ENCODE data around the gene ERFE.

ERFE gene

DNA sequence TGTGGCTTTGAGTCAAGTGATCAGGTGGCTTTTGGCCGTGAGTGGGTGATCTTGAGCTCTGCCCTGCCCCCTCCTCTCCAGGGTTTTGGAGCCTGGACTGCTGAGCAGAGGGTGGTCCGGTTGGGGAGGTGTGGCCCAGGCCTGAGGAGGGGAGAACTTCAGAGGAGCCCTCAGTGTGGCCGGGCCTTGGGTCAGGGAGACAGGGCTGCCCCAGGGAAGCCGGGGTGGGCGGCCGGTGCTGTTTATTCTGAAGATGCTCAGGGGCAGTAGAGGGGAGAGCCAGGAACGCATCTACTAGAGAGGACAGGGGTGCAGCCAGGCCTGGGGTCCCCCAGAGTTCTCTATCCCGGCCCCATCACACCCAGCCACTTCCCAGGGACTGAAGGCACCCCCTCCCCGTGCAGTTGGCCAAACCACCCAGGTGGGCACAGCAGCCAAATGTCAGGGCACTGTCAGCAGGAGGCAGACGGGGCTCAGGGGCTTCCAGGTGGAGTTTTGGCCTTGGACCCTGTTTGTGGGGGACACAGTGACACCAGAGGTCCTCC is 963 bp downstream of the ERFE start:
- Histone ChIP-seq H3K4me1 (ENCODE audit: low read length) (peaks cover 16% of the 10 kb centered on the region), H3K4me3 (ENCODE audit: low read length) (peak overlapping the region; percentile 92), H3K27me3 (ENCODE audit: low read depth, low read length) (no peaks in the 10 kb centered on the region), H2AFZ (ENCODE audit: low read depth, low read length) (no peak overlapping the region), H3K79me2 (ENCODE audit: low read length) (no peaks in the 10 kb centered on the region), H3K9me3 (ENCODE audit: insufficient read depth, low read length) (no peaks in the 10 kb centered on the region), H3K4me2 (ENCODE audit: low read length) (peak overlapping the region; percentile 96), H4K20me1 (ENCODE audit: insufficient read depth, low read length) (no peaks in the 10 kb centered on the region), H3K36me3 (replicated peaks; ENCODE audit: low read depth, low read length) (no peaks in the 10 kb centered on the region), H3K9ac (ENCODE audit: low read length) (peak overlapping the region; percentile 72), H3K27ac (ENCODE audit: low read length) (no peak overlapping the region)
- TF ChIP-seq, protein P1, sequence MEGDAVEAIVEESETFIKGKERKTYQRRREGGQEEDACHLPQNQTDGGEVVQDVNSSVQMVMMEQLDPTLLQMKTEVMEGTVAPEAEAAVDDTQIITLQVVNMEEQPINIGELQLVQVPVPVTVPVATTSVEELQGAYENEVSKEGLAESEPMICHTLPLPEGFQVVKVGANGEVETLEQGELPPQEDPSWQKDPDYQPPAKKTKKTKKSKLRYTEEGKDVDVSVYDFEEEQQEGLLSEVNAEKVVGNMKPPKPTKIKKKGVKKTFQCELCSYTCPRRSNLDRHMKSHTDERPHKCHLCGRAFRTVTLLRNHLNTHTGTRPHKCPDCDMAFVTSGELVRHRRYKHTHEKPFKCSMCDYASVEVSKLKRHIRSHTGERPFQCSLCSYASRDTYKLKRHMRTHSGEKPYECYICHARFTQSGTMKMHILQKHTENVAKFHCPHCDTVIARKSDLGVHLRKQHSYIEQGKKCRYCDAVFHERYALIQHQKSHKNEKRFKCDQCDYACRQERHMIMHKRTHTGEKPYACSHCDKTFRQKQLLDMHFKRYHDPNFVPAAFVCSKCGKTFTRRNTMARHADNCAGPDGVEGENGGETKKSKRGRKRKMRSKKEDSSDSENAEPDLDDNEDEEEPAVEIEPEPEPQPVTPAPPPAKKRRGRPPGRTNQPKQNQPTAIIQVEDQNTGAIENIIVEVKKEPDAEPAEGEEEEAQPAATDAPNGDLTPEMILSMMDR (IDR thresholded peaks at IDR 0.05; ENCODE audit: low read depth, low read length) = no peak
- TF ChIP-seq EZH2phosphoT487 (IDR thresholded peaks at IDR 0.05; ENCODE audit: low read depth) = no peak

DNA sequence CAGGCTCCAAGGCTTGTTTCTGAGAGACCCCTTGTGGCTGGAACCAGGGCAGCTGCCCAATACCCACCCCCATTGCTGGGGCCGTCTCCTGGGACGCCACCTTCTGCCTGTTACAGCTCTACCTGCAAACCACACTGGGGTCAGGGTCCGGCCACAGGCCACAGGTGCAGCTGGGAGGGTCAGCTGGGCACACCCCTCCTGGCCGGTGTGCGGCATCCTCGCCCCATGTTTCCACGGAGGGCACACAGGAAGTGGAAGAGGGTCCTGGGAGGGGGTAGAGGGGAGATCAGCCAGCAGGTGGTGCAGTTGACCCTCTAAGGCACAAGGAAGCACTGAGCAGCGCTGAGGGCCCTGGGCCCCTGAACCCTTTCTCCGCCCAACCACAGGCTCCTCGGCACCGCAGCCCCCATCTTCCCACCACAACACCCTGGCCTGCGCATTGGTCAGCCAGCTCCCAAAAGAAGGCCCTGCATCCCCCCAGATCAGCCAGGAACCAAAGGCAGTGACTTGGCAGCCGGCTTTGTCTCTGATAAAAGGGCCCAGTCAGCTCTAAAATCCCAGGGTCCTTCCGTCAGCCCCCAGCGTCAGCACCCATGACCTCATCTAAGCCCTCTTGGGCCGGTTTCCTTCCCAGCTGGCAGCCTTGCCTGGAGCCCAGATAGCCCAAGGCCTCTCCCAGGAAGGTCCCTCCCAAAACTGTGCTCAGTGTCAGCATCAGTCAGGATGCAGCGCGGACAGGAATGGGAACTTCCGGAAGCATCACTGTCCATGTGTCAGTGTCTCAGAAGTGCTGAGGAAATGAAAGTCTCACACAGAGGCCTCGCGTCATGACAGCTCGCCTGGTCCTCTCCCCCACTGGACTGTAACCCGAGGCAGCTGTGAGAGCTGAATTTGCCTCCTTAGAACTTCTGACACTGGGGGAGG is 1.7 kb downstream of the ERFE start:
- peak overlapping the region; percentile 96 for H3K4me2 ChIP-seq (ENCODE audit: low read length)
- no peaks in the 10 kb centered on the region for H3K9me3 ChIP-seq (ENCODE audit: insufficient read depth, low read length)
- no peaks in the 10 kb centered on the region for H4K20me1 ChIP-seq (ENCODE audit: insufficient read depth, low read length)
- H3K27ac ChIP-seq (ENCODE audit: low read length) = no peak overlapping the region
- H2AFZ ChIP-seq (ENCODE audit: low read depth, low read length) = peak overlapping the region; percentile 42; the same call in 1 of the 2 replicates
- H3K27me3 ChIP-seq (ENCODE audit: low read depth, low read length) = no peaks in the 10 kb centered on the region
- H3K4me3 ChIP-seq (ENCODE audit: low read length) = peak overlapping the region; percentile 92
- no peaks in the 10 kb centered on the region for H3K79me2 ChIP-seq (ENCODE audit: low read length)
- H3K36me3 ChIP-seq (replicated peaks; ENCODE audit: low read depth, low read length) = no peaks in the 10 kb centered on the region
- TF ChIP-seq, protein P1 (IDR thresholded peaks at IDR 0.05; ENCODE audit: low read depth, low read length) = peak; percentile 66
- TF ChIP-seq EZH2phosphoT487 (IDR thresholded peaks at IDR 0.05; ENCODE audit: low read depth) = no peak
- H3K4me1 ChIP-seq (ENCODE audit: low read length) = peaks cover 16% of the 10 kb centered on the region
- H3K9ac ChIP-seq (ENCODE audit: low read length) = peak overlapping the region; percentile 72

DNA sequence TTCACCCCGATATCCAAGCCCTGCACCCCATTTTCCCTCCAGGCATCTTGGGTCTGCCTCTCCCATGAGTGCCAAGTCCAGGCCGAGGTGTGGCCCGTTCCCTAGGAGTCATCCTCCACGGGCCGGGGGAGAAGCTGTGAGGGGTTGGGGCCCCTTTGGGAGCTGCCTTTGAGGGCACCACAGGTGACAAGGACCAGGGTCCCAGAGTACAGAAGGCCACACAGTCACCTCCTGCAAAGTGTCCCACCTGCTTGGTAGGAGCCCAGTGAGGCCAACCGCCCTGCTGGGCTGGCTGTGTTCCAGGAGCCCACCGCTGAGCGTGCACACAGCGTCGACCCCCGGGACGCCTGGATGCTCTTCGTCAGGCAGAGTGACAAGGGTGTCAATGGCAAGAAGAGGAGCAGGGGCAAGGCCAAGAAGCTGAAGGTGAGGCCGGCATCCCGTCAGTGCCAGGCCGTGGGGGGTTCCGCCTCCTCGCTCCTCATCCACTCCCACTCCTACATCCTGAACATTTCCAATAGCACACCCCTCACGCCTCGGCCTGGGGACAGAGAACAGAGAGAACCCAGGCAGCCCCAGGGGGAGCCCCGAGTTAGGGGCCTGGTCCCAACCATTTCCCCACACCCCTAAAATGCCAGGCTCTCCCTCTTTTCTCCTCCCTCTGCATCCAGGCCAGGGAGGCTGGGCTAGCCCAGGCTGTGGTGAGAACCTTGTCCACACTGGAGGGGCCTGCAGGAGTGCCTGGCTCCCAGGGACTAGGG is 2.7 kb downstream of the ERFE start:
- peaks cover 16% of the 10 kb centered on the region for H3K4me1 ChIP-seq (ENCODE audit: low read length)
- H3K9ac ChIP-seq (ENCODE audit: low read length) = peak overlapping the region; percentile 42; the same call in 1 of the 2 replicates
- no peak overlapping the region for H3K4me3 ChIP-seq (ENCODE audit: low read length)
- no peaks in the 10 kb centered on the region for H4K20me1 ChIP-seq (ENCODE audit: insufficient read depth, low read length)
- no peaks in the 10 kb centered on the region for H3K79me2 ChIP-seq (ENCODE audit: low read length)
- H3K4me2 ChIP-seq (ENCODE audit: low read length) = no peak overlapping the region
- no peaks in the 10 kb centered on the region for H3K27me3 ChIP-seq (ENCODE audit: low read depth, low read length)
- no peaks in the 10 kb centered on the region for H3K36me3 ChIP-seq (replicated peaks; ENCODE audit: low read depth, low read length)
- no peak overlapping the region for H3K27ac ChIP-seq (ENCODE audit: low read length)
- no peak overlapping the region for H2AFZ ChIP-seq (ENCODE audit: low read depth, low read length)
- TF ChIP-seq EZH2phosphoT487 (IDR thresholded peaks at IDR 0.05; ENCODE audit: low read depth) = no peak
- no peaks in the 10 kb centered on the region for H3K9me3 ChIP-seq (ENCODE audit: insufficient read depth, low read length)

DNA sequence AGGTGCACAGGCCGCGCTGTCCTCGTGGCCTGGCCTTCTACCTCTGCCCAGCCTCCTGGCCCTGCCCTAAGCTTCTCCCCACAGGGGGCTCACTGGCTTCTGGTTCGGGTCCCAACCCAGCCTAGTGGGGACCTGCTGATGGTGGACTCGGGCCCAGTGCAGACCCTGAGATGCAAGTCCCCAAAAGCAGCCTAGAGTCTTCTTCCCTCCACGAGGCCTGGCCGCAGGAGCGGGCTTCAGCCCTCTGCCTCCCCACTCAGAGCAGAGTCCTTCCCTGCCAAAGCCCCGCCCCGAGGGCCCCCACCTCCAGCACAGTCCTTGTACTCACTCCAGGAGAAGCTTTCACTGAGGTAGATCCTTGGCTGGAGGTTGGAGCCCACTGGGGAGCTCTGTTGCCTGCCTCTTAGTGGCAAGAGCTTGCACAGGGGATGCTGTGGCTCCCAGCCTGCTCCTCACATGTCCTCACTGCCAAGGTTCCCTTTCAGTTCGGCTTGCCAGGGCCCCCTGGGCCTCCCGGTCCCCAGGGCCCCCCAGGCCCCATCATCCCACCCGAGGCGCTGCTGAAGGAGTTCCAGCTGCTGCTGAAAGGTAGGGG is 3.6 kb downstream of the ERFE start:
- H3K36me3 ChIP-seq (replicated peaks; ENCODE audit: low read depth, low read length) = no peaks in the 10 kb centered on the region
- no peaks in the 10 kb centered on the region for H3K79me2 ChIP-seq (ENCODE audit: low read length)
- no peaks in the 10 kb centered on the region for H3K9me3 ChIP-seq (ENCODE audit: insufficient read depth, low read length)
- TF ChIP-seq EZH2phosphoT487 (IDR thresholded peaks at IDR 0.05; ENCODE audit: low read depth) = no peak
- TF ChIP-seq, protein P1 (IDR thresholded peaks at IDR 0.05; ENCODE audit: low read depth, low read length) = no peak
- H3K27me3 ChIP-seq (ENCODE audit: low read depth, low read length) = no peaks in the 10 kb centered on the region
- H3K4me2 ChIP-seq (ENCODE audit: low read length) = no peak overlapping the region
- H3K4me3 ChIP-seq (ENCODE audit: low read length) = no peak overlapping the region
- peaks cover 16% of the 10 kb centered on the region for H3K4me1 ChIP-seq (ENCODE audit: low read length)
- no peak overlapping the region for H2AFZ ChIP-seq (ENCODE audit: low read depth, low read length)
- H3K9ac ChIP-seq (ENCODE audit: low read length) = no peak overlapping the region
- H3K27ac ChIP-seq (ENCODE audit: low read length) = no peak overlapping the region
- no peaks in the 10 kb centered on the region for H4K20me1 ChIP-seq (ENCODE audit: insufficient read depth, low read length)

All from OCI-LY3 (cell line).